ENCODE data around the gene RSPO1.

DNA sequence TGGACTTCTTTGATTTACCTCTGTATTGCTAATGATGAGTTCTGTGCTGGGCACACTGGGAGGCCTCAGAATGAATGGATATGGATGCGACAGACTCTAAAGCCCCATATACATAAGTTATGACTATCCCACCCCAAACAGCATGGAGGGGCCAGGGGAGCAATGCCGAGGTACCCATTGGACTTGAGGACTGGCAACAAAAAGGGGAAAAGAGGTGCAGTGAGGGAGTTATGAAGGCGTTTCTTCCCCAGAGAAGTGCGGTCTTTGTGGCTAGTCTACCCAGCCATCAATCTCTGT, 42.4 kb upstream of the RSPO1 start:
- TF ChIP-seq CTCF (IDR thresholded peaks at IDR 0.05; ENCODE audit: low read length): no peak
- TF ChIP-seq EZH2 (IDR thresholded peaks at IDR 0.05; ENCODE audit: borderline replicate concordance, low read length): no peak

Measured in OCI-LY1 (cell line).